Cardiac fibroblast (primary cell): ENCODE data around the gene AP2A2.
A peak's percentile ranks its signal among the peaks of the same experiment; 100 is the strongest.

Experiments
- DNase-seq, 2 donors: peaks; one replicate each; pipeline versions ENCODE4 v3.0.0 to v3.0.0-alpha.2; 2010; ENCODE audit warnings: low read depth in 2 of 2
- H3K4me3 ChIP-seq, 2 donors: replicated peaks in 1 of 2; 1 replicate in 1 of 2; 2 replicates in 1 of 2; pipeline ENCODE4 v1.5.1; 2011; ENCODE audit warnings: low read depth in 2 of 2, low read length in 2 of 2, mild to moderate bottlenecking in 2 of 2, moderate library complexity in 1 of 2
- CTCF ChIP-seq: IDR thresholded peaks from one replicate; pipeline ENCODE4 v1.5.1; 2011; ENCODE audit warnings: low read depth, mild to moderate bottlenecking, low read length, inconsistent platforms

AP2A2 gene

GRCh38 chr11:1060410-1060809 is 134.7 kb downstream of the AP2A2 start:
- DNase-seq = no peak
- no peak for TF ChIP-seq CTCF
- H3K4me3 ChIP-seq = no peak overlapping the region

DNA sequence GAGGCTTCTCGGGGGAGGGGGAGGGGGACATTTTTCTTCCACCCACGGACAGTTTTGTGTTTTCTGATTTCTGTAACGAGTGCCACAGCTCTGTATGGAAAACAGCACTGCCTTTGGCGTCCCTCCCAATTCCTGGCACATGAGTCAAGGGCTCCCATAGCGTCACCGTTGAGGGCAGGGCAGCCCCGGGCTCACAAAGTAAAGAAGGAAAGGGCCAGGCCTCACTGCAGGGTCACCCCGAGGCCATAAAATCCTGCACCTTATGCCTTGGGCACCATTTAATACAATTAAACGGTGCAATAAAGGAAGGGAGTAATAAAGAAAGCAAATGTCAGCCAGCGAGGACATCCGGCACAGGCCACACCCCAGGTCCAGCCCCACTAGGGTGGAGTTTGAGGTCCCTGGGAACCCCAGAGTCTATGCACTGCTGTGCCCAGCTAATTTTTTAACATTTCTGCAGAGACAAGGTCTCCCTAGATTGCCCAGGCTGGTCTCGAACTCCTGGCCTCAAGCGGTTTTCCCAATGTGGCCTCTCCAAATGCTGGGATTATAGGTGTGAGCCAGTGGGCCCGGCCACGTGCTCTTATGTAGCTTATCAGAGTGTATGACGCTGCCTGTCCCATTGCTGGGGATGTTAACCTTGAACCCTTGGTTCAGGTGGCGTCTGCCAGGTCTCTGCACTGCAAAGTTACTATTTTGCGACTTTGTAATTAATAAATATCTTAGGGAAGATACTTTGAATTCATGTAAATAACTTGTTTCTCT is 135.4 kb downstream of the AP2A2 start:
- H3K4me3 ChIP-seq = no peak overlapping the region
- TF ChIP-seq CTCF = no peak
- peak; percentile 66 to 74 for DNase-seq
